ENCODE data around the gene FOXN3. TPM values are rescaled to one million over a fixed set of nuclear protein-coding genes. Genes with fewer than 3 reads are reported as not detected.

Gene FOXN3
- polyA plus RNA-seq, 2 of the 4 experiments (the other 2 are of a cell fraction): 6.0 to 6.4 TPM

DNA sequence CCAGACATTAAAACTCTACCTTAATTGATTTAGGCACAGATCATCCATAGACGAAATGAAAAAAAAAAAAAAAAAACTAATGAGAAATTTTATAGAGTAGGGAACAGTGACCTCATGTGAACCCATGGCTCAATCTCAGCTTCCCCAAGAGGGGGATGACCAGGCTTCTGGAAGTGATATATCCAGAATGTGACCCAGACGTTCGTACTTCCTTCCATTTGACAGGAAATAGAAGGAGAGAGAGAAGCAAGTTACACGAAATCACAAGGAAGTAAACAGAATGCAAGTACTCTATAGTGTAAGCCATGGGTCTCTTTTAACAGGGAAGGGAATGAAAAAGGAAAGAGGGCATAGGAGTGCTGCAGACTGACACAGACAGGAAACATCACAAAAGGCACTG, 10.1 kb downstream of the FOXN3 start:
- 58% methylated on average over 4 of the region's 4 CpGs for WGBS (ENCODE audit: missing lambda C conversion rate)
- no peaks in the 10 kb centered on the region for H3K4me1 ChIP-seq
- no peak for DNase-seq (ENCODE audit: low read depth in 1 of 2, low spot score in 1 of 2)
- no peak overlapping the region for H3K27ac ChIP-seq
- FAIRE-seq: no peak
- no peaks in the 10 kb centered on the region for H3K9me3 ChIP-seq
- TF ChIP-seq, protein P1, sequence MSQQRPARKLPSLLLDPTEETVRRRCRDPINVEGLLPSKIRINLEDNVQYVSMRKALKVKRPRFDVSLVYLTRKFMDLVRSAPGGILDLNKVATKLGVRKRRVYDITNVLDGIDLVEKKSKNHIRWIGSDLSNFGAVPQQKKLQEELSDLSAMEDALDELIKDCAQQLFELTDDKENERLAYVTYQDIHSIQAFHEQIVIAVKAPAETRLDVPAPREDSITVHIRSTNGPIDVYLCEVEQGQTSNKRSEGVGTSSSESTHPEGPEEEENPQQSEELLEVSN (IDR thresholded peaks at IDR 0.05; ENCODE audit: borderline replicate concordance, low read depth): no peak
- TF ChIP-seq, protein P2, sequence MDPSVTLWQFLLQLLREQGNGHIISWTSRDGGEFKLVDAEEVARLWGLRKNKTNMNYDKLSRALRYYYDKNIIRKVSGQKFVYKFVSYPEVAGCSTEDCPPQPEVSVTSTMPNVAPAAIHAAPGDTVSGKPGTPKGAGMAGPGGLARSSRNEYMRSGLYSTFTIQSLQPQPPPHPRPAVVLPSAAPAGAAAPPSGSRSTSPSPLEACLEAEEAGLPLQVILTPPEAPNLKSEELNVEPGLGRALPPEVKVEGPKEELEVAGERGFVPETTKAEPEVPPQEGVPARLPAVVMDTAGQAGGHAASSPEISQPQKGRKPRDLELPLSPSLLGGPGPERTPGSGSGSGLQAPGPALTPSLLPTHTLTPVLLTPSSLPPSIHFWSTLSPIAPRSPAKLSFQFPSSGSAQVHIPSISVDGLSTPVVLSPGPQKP (IDR thresholded peaks at IDR 0.05; ENCODE audit: low read depth, low read length): no peak
- TF ChIP-seq ZFP36 (IDR thresholded peaks at IDR 0.05; ENCODE audit: borderline replicate concordance, partially characterized antibody) (no peak), CHD2 (IDR thresholded peaks at IDR 0.05; ENCODE audit: low read length, partially characterized antibody) (no peak), ESRRA (IDR thresholded peaks at IDR 0.05; ENCODE audit: borderline replicate concordance, low read length) (no peak), CHD4 (IDR thresholded peaks at IDR 0.05; ENCODE audit: borderline replicate concordance) (no peak), SMC3 (IDR thresholded peaks at IDR 0.05) (no peak), NFE2L2 (conservative IDR thresholded peaks at IDR 0.05; ENCODE audit: low read length) (no peak), CEBPB (IDR thresholded peaks at IDR 0.05) (no peak), RNF2 (IDR thresholded peaks at IDR 0.05; ENCODE audit: borderline replicate concordance, low read depth) (no peak), NPAS2 (CRISPR knock-in tag; IDR thresholded peaks at IDR 0.05; ENCODE audit: borderline replicate concordance) (no peak)
- TF ChIP-seq, protein P3, sequence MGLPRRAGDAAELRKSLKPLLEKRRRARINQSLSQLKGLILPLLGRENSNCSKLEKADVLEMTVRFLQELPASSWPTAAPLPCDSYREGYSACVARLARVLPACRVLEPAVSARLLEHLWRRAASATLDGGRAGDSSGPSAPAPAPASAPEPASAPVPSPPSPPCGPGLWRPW (IDR thresholded peaks at IDR 0.05): no peak
- H3K4me2 ChIP-seq: no peak overlapping the region
- ATAC-seq: no peak
- CTCF ChIA-PET: interaction anchor here (0.7 to 0.9 kb wide), 2 partner anchors 21 to 101 kb away, joined by 3 to 4 read pairs; no protein-coding TSS in a partner anchor
- no peak overlapping the region for H3K4me3 ChIP-seq
- POLR2A ChIA-PET: no interaction called here

DNA sequence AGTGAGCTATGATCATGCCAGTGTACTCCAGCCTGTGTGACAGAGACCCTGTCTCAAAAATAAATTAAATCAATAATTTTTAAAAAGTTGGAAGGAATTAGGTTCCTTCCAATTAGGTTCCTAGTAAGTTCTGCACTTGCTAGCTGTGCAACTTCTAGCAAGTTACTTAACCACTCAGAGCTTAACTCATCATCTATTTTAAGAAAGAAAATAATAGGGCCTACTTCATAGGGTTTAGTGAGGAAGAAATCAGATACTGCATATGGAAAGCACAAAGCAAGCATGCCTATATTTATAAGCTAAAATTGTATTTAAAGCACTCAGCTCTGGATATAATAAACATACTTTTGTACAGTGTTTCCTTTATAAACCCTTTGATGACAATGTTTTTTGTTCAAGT, 10.7 kb downstream of the FOXN3 start:
- POLR2A ChIA-PET: no interaction called here

More for the DNA sequence above, 10.7 kb downstream of the FOXN3 start:
- Histone ChIP-seq H3K4me2 (no peak overlapping the region), H3K4me3 (no peak overlapping the region), H3K27ac (no peak overlapping the region), H3K4me1 (no peaks in the 10 kb centered on the region), H3K9me3 (no peaks in the 10 kb centered on the region)
- CTCF ChIA-PET: interaction anchor here (0.9 kb wide), 1 partner anchor 100 kb away, joined by 4 read pairs; no protein-coding TSS in a partner anchor
- no peak for FAIRE-seq
- TF ChIP-seq PHF8 (IDR thresholded peaks at IDR 0.05; ENCODE audit: borderline replicate concordance, low read depth) (no peak), NPAS2 (CRISPR knock-in tag; IDR thresholded peaks at IDR 0.05; ENCODE audit: borderline replicate concordance) (no peak), CBX2 (IDR thresholded peaks at IDR 0.05; ENCODE audit: borderline replicate concordance, low read depth) (no peak), JUNB (IDR thresholded peaks at IDR 0.05) (no peak), TP53 (CRISPR knock-in tag; IDR thresholded peaks at IDR 0.05) (no peak), NR3C1 (IDR thresholded peaks at IDR 0.05) (no peak)
- TF ChIP-seq, protein P4, sequence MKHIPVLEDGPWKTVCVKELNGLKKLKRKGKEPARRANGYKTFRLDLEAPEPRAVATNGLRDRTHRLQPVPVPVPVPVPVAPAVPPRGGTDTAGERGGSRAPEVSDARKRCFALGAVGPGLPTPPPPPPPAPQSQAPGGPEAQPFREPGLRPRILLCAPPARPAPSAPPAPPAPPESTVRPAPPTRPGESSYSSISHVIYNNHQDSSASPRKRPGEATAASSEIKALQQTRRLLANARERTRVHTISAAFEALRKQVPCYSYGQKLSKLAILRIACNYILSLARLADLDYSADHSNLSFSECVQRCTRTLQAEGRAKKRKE (CRISPR knock-in tag; IDR thresholded peaks at IDR 0.05; ENCODE audit: low read depth): no peak
- TF ChIP-seq, protein P5, sequence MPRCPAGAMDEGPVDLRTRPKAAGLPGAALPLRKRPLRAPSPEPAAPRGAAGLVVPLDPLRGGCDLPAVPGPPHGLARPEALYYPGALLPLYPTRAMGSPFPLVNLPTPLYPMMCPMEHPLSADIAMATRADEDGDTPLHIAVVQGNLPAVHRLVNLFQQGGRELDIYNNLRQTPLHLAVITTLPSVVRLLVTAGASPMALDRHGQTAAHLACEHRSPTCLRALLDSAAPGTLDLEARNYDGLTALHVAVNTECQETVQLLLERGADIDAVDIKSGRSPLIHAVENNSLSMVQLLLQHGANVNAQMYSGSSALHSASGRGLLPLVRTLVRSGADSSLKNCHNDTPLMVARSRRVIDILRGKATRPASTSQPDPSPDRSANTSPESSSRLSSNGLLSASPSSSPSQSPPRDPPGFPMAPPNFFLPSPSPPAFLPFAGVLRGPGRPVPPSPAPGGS (IDR thresholded peaks at IDR 0.05): no peak
- TF ChIP-seq, protein P6, sequence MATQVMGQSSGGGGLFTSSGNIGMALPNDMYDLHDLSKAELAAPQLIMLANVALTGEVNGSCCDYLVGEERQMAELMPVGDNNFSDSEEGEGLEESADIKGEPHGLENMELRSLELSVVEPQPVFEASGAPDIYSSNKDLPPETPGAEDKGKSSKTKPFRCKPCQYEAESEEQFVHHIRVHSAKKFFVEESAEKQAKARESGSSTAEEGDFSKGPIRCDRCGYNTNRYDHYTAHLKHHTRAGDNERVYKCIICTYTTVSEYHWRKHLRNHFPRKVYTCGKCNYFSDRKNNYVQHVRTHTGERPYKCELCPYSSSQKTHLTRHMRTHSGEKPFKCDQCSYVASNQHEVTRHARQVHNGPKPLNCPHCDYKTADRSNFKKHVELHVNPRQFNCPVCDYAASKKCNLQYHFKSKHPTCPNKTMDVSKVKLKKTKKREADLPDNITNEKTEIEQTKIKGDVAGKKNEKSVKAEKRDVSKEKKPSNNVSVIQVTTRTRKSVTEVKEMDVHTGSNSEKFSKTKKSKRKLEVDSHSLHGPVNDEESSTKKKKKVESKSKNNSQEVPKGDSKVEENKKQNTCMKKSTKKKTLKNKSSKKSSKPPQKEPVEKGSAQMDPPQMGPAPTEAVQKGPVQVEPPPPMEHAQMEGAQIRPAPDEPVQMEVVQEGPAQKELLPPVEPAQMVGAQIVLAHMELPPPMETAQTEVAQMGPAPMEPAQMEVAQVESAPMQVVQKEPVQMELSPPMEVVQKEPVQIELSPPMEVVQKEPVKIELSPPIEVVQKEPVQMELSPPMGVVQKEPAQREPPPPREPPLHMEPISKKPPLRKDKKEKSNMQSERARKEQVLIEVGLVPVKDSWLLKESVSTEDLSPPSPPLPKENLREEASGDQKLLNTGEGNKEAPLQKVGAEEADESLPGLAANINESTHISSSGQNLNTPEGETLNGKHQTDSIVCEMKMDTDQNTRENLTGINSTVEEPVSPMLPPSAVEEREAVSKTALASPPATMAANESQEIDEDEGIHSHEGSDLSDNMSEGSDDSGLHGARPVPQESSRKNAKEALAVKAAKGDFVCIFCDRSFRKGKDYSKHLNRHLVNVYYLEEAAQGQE (IDR thresholded peaks at IDR 0.05): no peak
- no peak for DNase-seq (ENCODE audit: low read depth in 1 of 2, low spot score in 1 of 2)
- no peak for ATAC-seq
